ENCODE data around the gene LPCAT3. TPM values are rescaled to one million over a fixed set of nuclear protein-coding genes. Genes with fewer than 3 reads are reported as not detected.

Gene LPCAT3
- total and polyA plus RNA-seq, 2 of the 13 experiments (the other 11 are each of a cell fraction or from before 2014, with no cell fraction given) = 44.5 to 64.3 TPM

- no peak for TF ChIP-seq BCLAF1 (IDR thresholded peaks at IDR 0.05)
- peak; percentile 35; the same call in 1 of the 2 replicates for TF ChIP-seq ZNF572 (CRISPR knock-in tag; IDR thresholded peaks at IDR 0.05)
- TF ChIP-seq SMYD3 (CRISPR knock-in tag; IDR thresholded peaks at IDR 0.05) = peak; percentile 88; the same call in 1 of the 2 replicates
Observed at GRCh38 chr12:6937481-6938352, 80.6 kb downstream of the LPCAT3 start (continued).

GRCh38 chr12:6936636-6937480 is 81.4 kb downstream of the LPCAT3 start:
- TF ChIP-seq AGO2 (optimal IDR thresholded peaks at IDR 0.05; ENCODE audit: low read depth, low read length) (peak; percentile 13), POLR2AphosphoS5 (IDR thresholded peaks at IDR 0.05; ENCODE audit: low read depth, low read length) (peak; percentile 39; the same call in 1 of the 2 replicates), CBX5 (CRISPR knock-in tag; IDR thresholded peaks at IDR 0.05; ENCODE audit: borderline replicate concordance) (no peak), PCBP1 (IDR thresholded peaks at IDR 0.05; ENCODE audit: borderline replicate concordance, low read depth, low read length) (no peak), ZNF282 (IDR thresholded peaks at IDR 0.05; ENCODE audit: partially characterized antibody) (no peak), HOXA7 (CRISPR knock-in tag; IDR thresholded peaks at IDR 0.05) (0 out of 2 replicates have a peak, but pooled peaks have one; percentile 3), AGO1 (IDR thresholded peaks at IDR 0.05; ENCODE audit: low read depth, low read length, poor library complexity, severe bottlenecking) (peak; percentile 23), REL (CRISPR knock-in tag; conservative IDR thresholded peaks at IDR 0.05) (0 out of 2 replicates have a peak, but pooled peaks have one; percentile 22), ZC3H4 (CRISPR knock-in tag; IDR thresholded peaks at IDR 0.05; ENCODE audit: borderline replicate concordance) (0 out of 2 replicates have a peak, but pooled peaks have one; percentile 5), ZBTB38 (CRISPR knock-in tag; IDR thresholded peaks at IDR 0.05) (peak; percentile 32; the same call in 1 of the 2 replicates)
- intact Hi-C loops (cut with micrococcal nuclease; ENCODE audit: unreplicated experiment) = no loop called here
- no peak overlapping the region for H2AFZ ChIP-seq (ENCODE audit: low read length)
- peaks cover 27% of the 10 kb centered on the region for H3K4me1 ChIP-seq (ENCODE audit: insufficient read depth, low read length)
- in situ Hi-C loops (cut with HindIII; ENCODE audit: extremely low pct_ligation_motif_present, low pct_unique_long_range_greater_than_20kb) = no loop called here
- no peaks in the 10 kb centered on the region for H4K20me1 ChIP-seq (ENCODE audit: insufficient read depth, low read length)
- H3K4me3 ChIP-seq (replicated peaks in 1 of 3; ENCODE audit: insufficient read depth in 1 of 3, low read depth in 2 of 3, low read length in 3 of 3) = peak overlapping the region; percentile 49 to 78 (median 70); a peak in 4 of 6 replicates
- FAIRE-seq (no peak), ATAC-seq (peak; percentile 2; the same call in 1 of the 3 replicates), DNase-seq (ENCODE audit: low spot score) (no peak)
- TSS peak; percentile 32 for BruUV-seq (replicated peaks)
- H3K27ac ChIP-seq (ENCODE audit: extremely low read length, insufficient read depth, low read length) = peak overlapping the region; percentile 90
- 96% methylated on average over 36 of the region's 36 CpGs for WGBS (ENCODE audit: low lambda C conversion rate)
- H3K9me3 ChIP-seq (ENCODE audit: low read length) = no peaks in the 10 kb centered on the region
- peak overlapping the region; percentile 93; the same call in 1 of the 2 replicates for H3K9ac ChIP-seq (ENCODE audit: insufficient read depth, low read depth, low read length)
- peaks cover 6% of the 10 kb centered on the region for H3K79me2 ChIP-seq (ENCODE audit: insufficient read depth, low read length)
- H3K27me3 ChIP-seq (ENCODE audit: control insufficient read depth in 1 of 2, insufficient read depth in 2 of 2, low read length in 2 of 2) = no peaks in the 10 kb centered on the region
- CTCF ChIA-PET (ENCODE audit: low intra/inter-chr PET ratio, low total read pairs) = interaction anchor here (1.8 to 2.5 kb wide), 2 partner anchors 13 to 68 kb away, joined by 14 to 16 read pairs; no protein-coding TSS in a partner anchor
- H3K36me3 ChIP-seq (replicated peaks in 1 of 2; ENCODE audit: control insufficient read depth in 1 of 2, insufficient read depth in 2 of 2, low read length in 2 of 2) = peaks cover 7 to 33% of the 10 kb centered on the region in 2 experiments
- POLR2A ChIA-PET = interaction anchor here (0.7 to 4.6 kb wide), 12 partner anchors 8 to 172 kb away, joined by 3 to 30 read pairs (median 10); partner anchors contain the start of genes ATN1, C1RL, ENO2 and LPCAT3
- peak overlapping the region; percentile 87 for H3K4me2 ChIP-seq (ENCODE audit: low read depth, low read length)

Measured in HepG2 (cell line).